ENCODE data around the gene PROS1.

- no peak for TF ChIP-seq CTCF (IDR thresholded peaks at IDR 0.05)
- no peak for TF ChIP-seq POLR2A (IDR thresholded peaks at IDR 0.05)
These were observed 38.5 kb upstream of the PROS1 start for GRCh38 chr3:94012185-94012584.
